Measurements from ENCODE around the gene BBS10.

DNA sequence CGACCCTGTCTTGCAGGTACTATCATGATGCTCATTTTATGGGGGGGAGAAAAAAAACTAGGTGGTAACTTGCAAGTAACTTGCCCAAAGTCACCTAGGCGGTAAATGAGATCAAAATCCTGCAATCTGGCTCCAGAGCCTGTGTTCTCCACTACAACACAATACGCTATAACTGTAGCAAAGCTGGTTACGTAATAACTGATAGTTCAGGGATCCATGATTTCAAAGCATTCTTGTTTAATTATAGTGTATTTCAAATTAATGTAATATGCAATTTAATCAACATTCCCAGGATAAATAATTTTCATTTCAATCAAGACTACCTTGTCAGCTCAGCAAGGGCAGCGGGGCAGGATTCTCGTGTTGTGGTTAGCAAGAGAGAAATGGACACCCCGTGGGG is 31.7 kb downstream of the BBS10 start:
- TF ChIP-seq, protein P1, sequence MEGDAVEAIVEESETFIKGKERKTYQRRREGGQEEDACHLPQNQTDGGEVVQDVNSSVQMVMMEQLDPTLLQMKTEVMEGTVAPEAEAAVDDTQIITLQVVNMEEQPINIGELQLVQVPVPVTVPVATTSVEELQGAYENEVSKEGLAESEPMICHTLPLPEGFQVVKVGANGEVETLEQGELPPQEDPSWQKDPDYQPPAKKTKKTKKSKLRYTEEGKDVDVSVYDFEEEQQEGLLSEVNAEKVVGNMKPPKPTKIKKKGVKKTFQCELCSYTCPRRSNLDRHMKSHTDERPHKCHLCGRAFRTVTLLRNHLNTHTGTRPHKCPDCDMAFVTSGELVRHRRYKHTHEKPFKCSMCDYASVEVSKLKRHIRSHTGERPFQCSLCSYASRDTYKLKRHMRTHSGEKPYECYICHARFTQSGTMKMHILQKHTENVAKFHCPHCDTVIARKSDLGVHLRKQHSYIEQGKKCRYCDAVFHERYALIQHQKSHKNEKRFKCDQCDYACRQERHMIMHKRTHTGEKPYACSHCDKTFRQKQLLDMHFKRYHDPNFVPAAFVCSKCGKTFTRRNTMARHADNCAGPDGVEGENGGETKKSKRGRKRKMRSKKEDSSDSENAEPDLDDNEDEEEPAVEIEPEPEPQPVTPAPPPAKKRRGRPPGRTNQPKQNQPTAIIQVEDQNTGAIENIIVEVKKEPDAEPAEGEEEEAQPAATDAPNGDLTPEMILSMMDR (IDR thresholded peaks at IDR 0.05): no peak
- TF ChIP-seq POLR2A (IDR thresholded peaks at IDR 0.05): no peak

Data from uterus (tissue), 2 donors.